Type B pancreatic cell (in vitro differentiated cells): ENCODE results near the gene PEX10. TPM values are rescaled to one million over a fixed set of nuclear protein-coding genes. Genes with fewer than 3 reads are reported as not detected.

Source experiments
- DNase-seq: peaks from one replicate; pipeline ENCODE4 v3.0.0; 2021; ENCODE audit warnings: mixed read lengths; ENCODE audit not compliant: unreplicated experiment; ENCODE audit errors: extremely low spot score
- H3K27ac Mint-ChIP-seq: 2 replicates; pipeline ENCODE4 v1.8.0; 2021; ENCODE audit warnings: mild to moderate bottlenecking, mixed read lengths
- H3K27me3 Mint-ChIP-seq: 2 replicates; pipeline ENCODE4 v1.8.0; 2021; ENCODE audit warnings: mixed read lengths
- H3K36me3 Mint-ChIP-seq: 2 replicates; pipeline ENCODE4 v1.8.0; 2021; ENCODE audit warnings: mixed read lengths
- H3K4me1 Mint-ChIP-seq: one replicate; pipeline ENCODE4 v1.8.0; 2021; ENCODE audit warnings: mixed read lengths; ENCODE audit not compliant: unreplicated experiment
- H3K4me3 Mint-ChIP-seq: 2 replicates; pipeline ENCODE4 v1.8.0; 2021; ENCODE audit warnings: mild to moderate bottlenecking, mixed read lengths
- H3K9me3 Mint-ChIP-seq: 2 replicates; pipeline ENCODE4 v1.8.0; 2021; ENCODE audit warnings: mixed read lengths
- total RNA-seq: library from RNA; stranded (reverse); gene quantifications from 2 replicates; pipeline ENCODE4 v1.2.1, GENCODE V29; 2021; ENCODE audit warnings: low replicate concordance
- TF ChIP-seq, protein P1 (sequence below): fragments of 200-600 bp; sonication (generic); conservative IDR thresholded peaks from 2 replicates; pipeline ENCODE4 v1.5.0; 2021; ENCODE audit warnings: antibody characterized with exemption, mild to moderate bottlenecking

PEX10 gene
- total RNA-seq, 1 donor from 2014 or later = 27.3 TPM

DNA sequence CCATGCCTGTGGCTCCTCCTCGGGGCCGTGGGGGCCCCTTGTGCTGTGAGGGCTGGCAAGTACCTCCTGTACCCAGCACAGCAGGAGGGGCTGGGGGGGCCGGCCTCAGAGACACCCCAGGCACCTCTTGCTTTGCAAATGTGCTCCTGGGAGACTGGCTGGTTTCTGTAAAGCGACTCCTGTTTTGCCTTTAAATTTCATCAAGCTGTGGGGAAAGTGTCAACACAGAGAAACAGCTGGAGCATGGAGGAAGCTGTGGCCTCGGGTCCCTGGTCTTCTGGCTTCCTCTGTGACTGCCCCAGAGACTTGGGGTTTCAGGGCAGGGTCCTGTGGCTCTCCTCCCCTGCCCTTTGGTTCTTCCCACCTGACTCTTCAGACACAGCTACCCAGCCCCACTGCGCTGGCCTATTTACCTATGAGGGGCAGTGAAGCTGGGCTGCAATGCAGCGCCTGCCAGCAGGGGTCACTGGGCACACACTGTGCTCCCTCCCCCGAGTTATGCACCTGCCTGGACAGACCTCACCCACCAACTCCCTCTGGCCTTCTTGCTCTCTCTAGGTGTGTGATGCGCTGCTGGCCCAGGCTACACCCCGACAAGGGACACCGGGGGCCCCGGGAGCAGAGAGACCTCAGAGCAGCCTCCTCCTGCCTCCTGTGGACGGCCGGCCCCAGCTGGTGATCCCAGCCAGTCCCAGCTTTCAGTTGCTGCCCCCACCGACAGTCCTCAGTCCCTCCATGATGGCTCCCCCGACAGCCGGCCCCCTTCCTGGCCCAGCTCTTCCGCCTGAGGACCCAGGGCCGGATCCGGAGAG, 17.6 kb upstream of the PEX10 start:
- DNase-seq = no peak
- Mint-ChIP-seq H3K4me1 (no peaks in the 10 kb centered on the region), H3K36me3 (no peaks in the 10 kb centered on the region), H3K27ac (no peak overlapping the region), H3K27me3 (peaks cover 16% of the 10 kb centered on the region), H3K4me3 (no peak overlapping the region), H3K9me3 (no peaks in the 10 kb centered on the region)
- TF ChIP-seq, protein P1, sequence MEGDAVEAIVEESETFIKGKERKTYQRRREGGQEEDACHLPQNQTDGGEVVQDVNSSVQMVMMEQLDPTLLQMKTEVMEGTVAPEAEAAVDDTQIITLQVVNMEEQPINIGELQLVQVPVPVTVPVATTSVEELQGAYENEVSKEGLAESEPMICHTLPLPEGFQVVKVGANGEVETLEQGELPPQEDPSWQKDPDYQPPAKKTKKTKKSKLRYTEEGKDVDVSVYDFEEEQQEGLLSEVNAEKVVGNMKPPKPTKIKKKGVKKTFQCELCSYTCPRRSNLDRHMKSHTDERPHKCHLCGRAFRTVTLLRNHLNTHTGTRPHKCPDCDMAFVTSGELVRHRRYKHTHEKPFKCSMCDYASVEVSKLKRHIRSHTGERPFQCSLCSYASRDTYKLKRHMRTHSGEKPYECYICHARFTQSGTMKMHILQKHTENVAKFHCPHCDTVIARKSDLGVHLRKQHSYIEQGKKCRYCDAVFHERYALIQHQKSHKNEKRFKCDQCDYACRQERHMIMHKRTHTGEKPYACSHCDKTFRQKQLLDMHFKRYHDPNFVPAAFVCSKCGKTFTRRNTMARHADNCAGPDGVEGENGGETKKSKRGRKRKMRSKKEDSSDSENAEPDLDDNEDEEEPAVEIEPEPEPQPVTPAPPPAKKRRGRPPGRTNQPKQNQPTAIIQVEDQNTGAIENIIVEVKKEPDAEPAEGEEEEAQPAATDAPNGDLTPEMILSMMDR = peak; percentile 60

DNA sequence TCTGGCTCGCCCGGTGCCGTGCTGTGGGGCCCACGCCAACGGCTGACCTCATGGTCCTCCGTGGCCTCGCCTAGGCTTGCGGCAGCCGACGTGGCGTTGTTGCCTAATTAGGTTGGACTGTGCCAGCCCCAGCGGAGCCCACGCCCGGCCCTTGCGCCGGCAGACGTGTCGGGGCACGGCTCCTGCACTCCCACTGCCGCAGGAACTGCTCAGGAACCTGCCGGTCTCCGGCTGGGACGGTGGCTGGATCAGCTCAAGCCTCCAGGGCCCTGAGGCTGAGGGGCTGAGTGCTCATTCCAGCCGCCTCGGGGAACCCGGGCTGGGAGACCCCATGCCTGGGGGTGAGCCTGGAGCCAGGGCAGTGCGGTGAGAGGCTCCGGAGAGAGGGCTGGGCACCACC, 16.1 kb upstream of the PEX10 start:
- H3K27ac Mint-ChIP-seq = no peak overlapping the region
- H3K27me3 Mint-ChIP-seq = peaks cover 16% of the 10 kb centered on the region
- no peaks in the 10 kb centered on the region for H3K4me1 Mint-ChIP-seq
- no peak overlapping the region for H3K4me3 Mint-ChIP-seq
- H3K9me3 Mint-ChIP-seq = no peaks in the 10 kb centered on the region
- TF ChIP-seq, protein P1 = no peak
- no peak for DNase-seq
- no peaks in the 10 kb centered on the region for H3K36me3 Mint-ChIP-seq

DNA sequence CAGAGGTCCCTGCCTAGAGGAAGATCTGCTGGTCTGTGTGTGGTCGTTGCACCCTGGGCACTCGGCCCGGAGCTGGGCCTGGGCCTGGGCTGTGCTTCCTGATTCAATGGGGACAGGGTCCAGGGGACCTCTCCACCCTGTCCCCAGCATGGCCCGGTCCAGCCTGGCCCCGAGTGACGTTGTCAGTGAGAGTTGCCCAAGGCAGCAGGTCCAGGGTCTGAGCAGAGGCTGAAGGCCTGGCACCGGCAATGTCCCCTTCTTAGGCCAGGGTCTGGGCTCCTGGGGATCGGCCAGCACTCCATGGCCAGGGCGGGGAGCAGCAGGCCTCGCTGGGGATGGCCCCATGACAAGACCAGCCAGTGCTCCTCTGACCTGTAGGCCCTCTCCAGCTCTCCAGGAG, 15.6 kb upstream of the PEX10 start:
- H3K27ac Mint-ChIP-seq = no peak overlapping the region
- H3K27me3 Mint-ChIP-seq = peaks cover 17% of the 10 kb centered on the region
- no peaks in the 10 kb centered on the region for H3K36me3 Mint-ChIP-seq
- TF ChIP-seq, protein P1 = no peak
- no peaks in the 10 kb centered on the region for H3K9me3 Mint-ChIP-seq
- no peak for DNase-seq
- H3K4me3 Mint-ChIP-seq = no peak overlapping the region
- H3K4me1 Mint-ChIP-seq = no peaks in the 10 kb centered on the region

DNA sequence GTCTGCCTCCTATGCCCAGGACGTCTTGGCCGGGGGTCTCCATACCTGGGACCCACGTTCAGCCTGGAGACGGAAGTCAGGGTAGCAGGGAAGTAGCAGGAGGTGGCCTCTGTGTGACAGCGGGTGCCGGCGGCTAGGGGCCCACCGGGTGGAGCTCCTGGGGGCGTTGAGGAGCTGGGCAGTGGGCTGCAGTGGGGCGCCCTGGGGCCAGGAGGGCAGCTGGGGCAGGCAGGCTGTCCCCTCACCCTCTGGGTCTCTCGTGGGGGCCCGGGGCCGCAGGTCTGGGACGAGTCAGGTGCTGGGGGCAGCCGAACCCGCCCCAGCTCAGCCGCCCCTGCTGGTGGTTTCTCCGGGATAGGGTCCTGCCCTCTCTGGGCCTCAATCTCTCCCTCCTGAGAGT, 14.7 kb upstream of the PEX10 start:
- TF ChIP-seq, protein P1 = no peak
- Mint-ChIP-seq H3K27ac (no peak overlapping the region), H3K27me3 (peaks cover 17% of the 10 kb centered on the region), H3K36me3 (no peaks in the 10 kb centered on the region), H3K4me3 (no peak overlapping the region), H3K9me3 (no peaks in the 10 kb centered on the region), H3K4me1 (no peaks in the 10 kb centered on the region)
- no peak for DNase-seq

DNA sequence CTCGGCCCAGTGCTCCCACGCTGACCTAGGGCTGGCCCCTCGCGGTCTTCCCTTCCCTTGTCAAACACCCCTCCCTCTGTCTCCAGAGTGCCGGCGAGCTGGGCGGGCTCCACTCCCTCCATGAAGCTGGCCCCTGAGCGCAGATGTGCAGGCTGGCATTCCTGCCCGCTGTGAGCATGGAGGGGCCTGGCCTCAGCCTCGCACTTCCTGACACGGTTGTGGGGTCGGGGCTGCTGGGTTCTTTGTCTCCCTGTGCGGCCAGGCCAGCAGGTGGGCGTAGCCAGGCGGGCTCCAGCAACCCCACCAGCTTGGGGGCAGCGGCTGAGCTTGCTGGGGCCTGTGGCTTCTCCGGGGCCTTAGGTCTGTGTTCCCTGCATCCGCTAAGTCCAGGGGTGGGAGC, 14.2 kb upstream of the PEX10 start:
- Mint-ChIP-seq H3K4me1 (no peaks in the 10 kb centered on the region), H3K36me3 (no peaks in the 10 kb centered on the region), H3K27me3 (peaks cover 17% of the 10 kb centered on the region), H3K9me3 (no peaks in the 10 kb centered on the region), H3K27ac (no peak overlapping the region), H3K4me3 (no peak overlapping the region)
- TF ChIP-seq, protein P1 = no peak
- no peak for DNase-seq
